HG03558 (cell line): ENCODE measurements around the gene PDE6D.
A peak's percentile ranks its signal among the peaks of the same experiment; 100 is the strongest.

ENCODE experiments used
- ATAC-seq: cut with Tn5 transposase; IDR thresholded peaks from one replicate; pipeline ENCODE4 v1.9.1; 2021; ENCODE audit warnings: moderate number of reproducible peaks; ENCODE audit not compliant: unreplicated experiment; ENCODE audit errors: extremely low read depth

Gene PDE6D

DNA sequence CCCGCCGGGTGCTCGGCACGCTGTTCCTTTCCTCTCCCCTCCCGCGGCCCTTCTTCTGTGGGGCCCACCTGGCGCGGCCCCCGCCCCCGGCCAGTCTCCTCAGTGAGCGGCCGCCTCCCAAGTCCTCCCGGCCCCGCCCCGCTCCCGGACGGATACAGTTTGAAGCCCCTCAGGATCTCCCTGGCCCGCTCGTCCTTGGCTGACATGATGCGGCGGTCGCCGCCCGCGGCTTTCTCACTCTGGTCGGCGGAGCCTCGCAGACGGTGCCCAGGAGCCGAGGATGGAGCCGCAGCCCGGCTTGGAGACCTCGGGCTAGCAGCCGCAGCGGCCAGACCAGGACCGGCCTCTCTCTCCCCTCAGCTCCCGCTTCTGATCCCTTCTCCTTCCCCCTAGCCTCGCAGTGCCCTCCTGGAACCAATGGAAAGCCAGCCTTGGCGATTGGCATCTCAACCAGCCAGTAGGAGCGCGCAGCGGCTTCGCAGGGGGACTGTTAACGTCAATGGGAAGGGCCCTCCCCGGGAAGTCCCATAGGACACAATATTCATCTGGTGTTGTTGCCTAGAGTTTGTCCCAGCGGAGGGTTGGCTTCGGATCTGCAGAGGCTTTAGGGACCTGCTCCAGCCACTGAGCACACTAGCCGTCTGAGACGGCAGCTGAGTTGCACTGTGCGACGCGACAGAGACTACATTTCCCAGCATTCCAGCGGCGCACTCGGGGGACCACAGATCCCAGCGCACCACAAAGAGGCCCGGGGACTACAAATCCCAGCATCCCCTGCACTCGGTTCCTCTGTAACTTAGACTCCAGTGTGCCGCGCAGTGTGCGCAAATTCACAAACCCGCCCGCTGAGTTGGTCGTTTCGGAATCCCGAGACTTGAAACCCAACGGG, at the start of gene PDE6D:
PDE6D (minus strand) TSS at position 374 of the 889 bp plus-strand sequence; CDS start at position 206, 168 bp downstream.
- ATAC-seq: peak; percentile 86

DNA sequence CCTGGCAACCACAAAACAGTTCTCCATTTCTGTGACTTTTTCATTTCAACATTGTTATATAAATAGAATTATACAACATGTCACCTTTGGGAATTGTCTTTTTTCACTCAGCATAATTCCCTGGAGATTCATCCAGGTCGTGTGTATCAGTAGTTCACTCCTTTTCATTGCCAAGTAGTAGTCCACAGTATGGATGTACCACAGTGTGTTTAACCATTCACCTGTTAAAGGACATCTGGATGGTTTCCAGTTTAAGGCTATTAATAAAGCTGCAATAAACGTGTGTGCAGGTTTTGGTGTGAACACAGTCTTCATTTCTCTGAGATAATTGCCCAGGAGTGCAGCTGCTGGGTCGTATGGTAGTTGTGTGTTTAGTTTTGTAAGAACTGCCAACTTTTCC, 40.8 kb upstream of the PDE6D start:
- ATAC-seq: no peak

DNA sequence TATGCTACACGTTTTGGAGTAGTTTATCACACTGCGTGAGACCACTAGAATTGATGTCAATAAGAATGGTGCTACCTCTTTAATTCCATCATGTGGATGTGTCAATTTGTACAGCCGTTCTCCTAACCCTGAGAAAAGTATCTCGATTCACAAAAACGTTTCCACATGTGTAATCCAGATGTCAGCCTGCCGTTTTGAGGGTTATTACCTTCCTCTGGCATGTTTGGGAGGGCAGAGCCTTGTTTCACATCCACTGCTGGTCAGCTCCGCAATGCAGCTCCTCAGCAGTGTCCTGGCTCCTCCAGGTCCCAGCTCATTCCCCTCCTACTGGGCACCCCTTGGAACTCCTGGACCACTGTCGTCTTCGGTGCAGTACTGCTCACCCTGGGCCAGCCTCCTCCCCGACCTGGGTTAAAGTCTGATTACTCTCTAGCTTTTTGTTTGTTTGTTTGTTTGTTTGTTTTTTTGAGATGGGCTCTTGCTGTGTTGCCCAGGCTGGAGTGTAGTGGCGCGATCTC, 39.8 kb upstream of the PDE6D start:
- ATAC-seq: no peak

DNA sequence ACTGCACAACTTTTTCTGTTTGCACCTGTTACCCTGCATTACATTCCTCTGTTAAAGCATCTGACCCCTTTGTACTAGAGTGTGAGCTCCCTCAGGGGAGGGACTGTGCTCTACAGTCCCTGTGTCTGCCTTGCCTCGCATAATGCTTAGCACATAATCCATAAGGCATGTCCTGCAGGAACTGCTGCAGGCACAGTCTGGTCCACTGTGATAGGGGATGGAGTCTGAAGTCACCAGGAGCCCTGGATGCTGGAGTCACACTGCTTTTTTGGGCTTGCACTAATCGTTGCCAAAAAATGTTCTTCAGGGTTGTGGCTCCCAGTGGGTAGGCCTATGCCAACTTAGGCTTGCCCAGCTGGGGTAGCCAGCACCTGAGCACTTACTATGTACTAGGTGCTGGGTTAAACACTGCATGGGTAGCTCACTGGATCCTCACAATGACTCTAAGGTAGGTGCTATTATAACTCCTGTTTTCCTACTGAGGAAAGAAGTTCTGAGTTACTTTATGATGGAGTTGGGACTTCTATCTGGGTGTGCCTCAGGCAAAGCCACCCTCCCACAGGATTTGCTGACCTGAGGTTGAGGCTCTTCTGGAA, 38.5 kb upstream of the PDE6D start:
- ATAC-seq: no peak

DNA sequence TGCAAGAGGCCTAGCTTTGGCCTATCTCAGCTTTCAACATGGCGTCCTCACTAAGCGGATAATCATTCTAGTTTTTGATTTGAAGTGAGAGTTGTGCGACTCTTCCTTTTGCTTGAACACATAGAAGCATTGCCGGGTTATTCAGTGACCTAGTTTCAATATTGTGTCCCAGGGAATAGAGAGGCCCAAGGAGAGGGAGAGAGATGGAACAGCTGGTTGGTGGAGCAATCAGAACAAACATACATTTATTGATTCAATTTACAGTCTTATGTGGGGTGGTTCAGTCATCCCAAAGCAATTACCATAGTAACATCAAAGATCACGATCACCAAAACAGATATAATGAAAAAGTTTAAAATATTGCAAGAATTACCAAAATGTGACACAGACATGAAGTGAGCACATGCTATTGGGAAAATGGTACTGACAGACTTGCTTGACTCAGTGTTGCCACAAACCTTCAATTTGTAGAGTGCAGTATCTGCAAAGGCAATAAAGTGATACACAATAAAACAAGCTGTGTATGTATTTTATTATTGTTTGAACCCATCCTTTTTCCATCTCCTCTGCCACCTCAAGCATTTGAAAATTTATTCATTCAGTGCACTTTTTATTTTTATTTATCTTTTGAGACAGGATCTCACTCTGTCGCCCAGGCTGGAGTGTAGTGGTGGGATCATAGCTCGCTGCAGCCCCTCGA, 35.4 kb upstream of the PDE6D start:
- no peak for ATAC-seq

DNA sequence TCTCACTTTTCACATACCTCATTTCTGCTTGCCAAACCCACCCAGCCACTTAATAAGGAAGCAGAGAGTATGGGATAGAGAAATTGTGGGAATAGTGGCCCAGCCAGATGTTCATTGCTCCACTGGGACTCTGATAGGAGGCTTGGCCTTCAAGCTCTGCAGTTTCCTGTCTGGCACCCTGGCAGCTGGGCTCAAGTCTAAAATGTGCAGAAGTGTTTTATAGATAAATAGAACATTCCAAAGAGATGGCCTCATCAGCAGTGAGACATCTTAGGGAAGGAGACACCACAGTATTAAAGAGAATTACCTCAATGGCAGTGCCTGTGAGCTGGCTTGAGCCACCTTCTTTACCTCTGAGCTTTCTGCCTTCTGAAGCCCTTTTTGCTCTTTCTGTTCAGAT, 29.8 kb upstream of the PDE6D start:
- ATAC-seq: no peak

DNA sequence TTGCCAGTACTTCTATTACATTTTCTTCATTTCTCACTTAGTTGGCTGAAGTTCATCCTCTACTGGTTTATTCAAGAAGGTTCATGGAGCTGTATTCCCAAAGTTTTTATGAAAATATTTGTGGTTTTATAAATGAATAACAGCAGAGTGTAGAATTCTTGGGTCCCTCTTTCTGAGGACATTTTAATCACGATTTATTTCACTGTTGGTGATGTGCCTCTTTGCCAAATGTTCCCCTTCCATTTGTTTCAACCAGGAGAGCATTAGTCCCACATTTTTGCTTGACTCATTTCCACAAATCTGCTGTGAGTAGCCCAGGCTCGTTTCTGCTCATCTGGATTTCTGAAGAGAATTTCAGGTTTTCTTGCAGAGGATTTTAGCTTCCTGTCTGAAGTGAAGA, 25.9 kb upstream of the PDE6D start:
- ATAC-seq: no peak

DNA sequence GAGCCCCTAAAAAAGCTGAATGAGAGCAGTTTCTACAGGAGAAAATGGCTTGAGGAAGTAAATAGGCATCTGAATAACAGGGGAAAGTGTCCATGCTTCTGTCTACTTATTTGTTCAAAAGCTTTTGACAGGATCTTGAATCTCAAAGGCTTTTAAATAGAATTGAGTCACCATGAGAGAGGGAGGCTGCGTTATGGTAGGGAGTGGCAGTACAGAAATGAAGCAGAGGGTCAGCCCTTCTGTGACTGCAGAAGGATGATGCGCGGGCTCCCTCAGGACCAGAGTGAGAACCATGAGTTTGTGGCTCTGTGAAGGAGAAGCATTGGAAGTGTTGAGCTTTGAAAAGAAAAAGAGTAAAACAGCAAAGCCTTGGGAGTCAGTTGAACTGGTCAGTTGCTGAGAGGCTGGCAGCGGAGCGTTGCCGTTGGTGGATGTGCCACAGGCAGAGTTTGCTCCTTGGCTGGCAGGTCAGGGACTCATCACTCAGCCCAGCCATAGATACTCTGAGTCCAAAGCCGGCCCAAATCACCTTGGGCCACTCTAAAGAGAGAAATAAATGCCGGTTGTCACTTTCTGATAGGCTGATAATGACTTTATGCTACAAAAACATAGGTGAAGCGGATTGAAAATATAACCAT, 22.5 kb upstream of the PDE6D start:
- no peak for ATAC-seq

DNA sequence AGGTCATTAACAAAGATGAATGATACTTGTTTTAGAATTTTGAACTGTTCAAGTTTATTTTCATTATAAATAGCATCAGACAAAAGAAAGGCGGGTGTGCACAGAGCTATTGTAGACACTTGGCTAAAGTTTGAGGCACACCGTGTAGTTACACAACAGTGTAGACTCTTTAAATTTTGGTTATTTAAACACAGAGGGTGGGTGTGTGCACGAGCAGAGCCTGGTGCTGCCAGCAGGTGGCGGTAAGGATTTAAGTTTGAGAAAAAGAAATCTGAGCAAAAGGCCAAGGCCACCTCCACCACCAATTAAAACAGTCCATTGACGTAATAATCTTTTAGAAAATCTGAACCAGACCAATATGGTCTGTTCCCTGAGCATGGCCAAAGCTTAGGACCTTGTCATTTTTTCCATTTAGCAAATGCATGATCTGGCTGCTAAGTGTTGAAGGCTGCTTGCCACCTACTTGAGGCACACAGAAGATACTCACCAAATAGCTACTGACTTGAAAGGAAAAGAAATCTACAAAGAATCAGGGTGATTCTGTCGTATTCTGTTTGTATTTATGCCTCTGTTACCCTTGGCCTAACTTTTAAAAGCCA, 19.5 kb upstream of the PDE6D start:
- no peak for ATAC-seq

DNA sequence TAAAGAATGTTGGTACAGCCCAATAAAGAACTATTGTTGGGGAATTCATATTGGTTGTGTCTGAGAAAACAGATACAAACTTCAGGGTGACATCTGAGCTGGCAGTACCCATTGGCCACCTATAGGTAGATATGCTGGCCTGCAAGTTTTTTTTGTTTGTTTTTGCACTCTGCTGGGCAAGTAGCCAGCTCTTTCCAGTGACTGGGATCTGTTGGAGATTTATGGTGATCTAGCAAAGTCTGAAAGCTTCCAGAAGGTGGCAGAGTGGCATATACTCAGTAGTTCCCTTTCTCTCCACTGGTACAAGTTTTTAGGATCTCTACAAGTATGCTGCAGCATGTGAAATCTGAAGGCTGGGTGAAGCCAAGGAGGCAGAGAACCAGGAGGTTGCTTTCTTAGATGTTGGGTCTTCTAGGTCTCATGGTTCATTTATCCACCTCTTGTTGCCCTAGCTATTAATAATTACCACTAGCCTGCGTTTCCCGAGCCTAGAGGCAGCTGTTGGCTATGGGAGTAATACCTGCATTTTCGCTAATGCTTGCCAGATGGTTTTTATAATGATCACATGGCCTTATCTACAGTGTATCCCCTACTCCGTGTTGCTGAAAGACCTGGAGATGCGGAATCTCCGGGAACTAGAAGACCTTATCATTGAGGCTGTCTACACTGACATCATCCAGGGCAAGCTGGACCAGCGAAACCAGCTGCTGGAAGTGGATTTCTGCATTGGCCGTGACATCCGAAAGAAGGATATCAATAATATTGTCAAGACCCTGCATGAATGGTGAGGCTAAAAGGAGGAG, 14.6 kb upstream of the PDE6D start:
- no peak for ATAC-seq

DNA sequence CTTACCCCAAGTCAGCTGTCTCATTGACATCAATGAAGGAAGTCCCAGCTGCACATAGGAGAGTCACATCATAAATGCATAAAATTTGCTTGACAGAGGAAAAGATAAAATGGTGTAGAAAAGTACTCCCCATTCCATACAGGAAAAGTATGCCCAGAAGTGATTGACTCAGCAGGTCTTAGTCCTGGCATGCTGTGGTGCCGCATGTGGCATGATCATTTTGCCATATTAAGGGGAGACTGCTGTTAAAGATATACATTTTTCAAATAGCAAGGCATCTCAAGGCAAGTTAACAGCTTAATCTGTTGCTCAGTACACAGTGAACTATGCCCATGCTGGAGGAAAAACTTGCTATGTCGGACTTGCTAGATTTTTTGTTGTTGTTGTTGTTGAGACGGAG, 13.3 kb upstream of the PDE6D start:
- ATAC-seq: no peak

DNA sequence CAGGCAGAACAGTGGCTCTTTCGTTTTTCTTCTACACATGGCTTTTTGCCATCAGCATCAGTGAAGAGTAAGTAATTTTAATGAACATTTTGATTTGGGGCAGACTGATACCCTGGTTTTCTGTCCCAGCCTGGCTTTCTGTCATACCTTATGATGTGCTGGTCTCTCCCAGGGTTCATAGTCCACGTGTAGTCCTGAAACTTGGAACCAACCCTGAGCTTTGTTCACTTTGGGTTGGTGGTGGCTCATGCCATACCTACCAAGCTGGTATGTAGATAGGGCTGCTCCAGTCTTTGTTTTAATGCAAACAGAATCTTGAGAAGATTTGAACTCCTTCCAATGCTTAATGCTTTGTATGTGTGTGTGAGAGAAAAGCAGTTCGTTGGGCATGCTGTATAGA, 10.0 kb upstream of the PDE6D start:
- ATAC-seq: no peak

DNA sequence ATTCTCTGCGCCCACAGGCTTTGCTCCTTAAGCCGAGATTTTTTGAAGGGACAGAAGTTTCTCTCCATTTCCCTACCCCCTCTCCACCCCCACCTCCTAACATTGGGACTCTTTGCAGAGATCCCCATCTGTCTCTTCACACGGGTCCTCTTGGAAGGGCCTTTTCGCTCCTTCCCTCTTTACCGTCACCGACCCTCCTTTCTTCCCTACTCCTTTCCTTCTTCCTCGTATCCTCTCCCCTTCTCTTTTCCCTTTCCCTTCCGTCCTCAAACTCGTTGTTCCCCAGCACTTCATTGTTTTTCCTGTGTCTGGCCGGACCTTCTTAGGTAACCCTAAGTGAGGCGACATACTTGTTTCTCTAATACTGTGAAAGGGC, 5.8 kb upstream of the PDE6D start:
- ATAC-seq: no peak

DNA sequence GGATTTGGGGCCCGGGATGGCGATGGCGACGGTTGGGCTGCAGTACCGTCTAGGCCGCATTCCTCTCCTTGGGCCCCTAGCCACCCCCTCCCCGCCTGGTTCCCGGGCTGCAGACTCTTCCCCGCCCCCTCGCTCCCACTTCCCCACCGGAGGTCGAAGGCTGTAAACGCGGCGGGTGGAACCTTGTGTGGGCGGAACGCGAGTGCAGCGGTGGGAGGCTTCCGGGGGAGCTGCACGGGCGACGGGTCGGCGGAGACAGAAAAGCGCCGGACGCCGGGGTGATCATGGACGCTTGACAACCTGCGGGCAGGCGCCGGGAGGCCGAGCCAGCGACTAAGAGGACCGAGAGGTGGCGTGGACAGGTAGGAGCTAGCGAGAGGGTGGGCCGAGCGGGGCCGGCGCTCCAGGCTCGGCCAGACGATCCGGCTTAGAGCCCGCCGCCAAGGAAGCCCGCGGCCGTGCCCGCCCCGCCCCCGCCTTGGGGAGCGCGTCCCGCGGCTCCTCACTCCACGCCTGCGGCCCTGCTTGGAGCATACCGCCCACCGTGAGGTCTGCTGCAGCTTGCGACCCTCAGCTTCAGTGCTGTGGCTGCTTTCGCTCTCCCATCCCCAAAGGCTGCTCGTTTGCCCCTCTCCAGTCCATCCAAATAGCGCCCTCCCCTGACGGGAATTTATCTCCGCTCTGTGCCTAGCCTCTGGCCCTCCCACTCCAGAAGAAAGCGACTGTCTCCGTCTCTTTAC, 5.3 kb upstream of the PDE6D start, which contains the start of gene COPS7B:
COPS7B (plus strand) TSS at position 269 of the 740 bp plus-strand sequence. CDS start 2,126 bp downstream, outside the sequence.
- ATAC-seq: peak; percentile 27

DNA sequence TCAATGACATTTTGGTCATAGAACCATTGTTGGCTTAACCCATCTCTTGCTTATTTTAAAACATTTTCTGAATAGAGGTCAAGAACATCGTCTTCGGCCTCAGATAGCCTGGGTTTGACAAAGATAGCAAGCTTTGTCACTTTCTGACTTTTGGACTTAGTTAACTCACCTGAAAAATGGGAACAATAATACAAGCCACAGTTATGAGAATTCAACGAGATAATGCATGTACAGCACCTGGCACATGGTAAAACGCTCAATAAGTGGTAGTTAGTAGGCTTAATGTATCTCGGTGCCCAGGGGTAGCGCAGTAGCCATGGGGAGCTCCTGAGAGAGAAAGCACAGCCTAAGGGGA, 4.7 kb upstream of the PDE6D start:
- ATAC-seq: no peak

DNA sequence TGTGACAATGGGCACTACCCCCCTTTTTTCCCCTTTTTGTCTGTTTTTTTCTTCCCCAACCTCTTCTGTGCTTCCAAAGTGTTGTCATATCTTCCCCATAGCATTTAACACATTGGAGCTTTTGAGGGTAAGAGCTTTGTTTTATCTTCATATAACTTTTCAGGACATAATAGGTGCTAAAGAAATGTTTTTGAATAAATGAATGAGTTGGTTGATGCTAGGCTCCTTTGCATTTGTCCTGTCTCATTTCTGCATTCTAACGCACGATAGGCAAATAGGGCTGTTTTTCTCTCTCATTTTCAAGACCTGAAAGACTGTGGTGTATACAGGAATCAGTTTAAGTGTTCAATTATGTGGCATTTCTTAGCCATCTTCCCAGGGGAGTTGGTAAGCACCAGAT, 4.3 kb upstream of the PDE6D start:
- ATAC-seq: no peak

DNA sequence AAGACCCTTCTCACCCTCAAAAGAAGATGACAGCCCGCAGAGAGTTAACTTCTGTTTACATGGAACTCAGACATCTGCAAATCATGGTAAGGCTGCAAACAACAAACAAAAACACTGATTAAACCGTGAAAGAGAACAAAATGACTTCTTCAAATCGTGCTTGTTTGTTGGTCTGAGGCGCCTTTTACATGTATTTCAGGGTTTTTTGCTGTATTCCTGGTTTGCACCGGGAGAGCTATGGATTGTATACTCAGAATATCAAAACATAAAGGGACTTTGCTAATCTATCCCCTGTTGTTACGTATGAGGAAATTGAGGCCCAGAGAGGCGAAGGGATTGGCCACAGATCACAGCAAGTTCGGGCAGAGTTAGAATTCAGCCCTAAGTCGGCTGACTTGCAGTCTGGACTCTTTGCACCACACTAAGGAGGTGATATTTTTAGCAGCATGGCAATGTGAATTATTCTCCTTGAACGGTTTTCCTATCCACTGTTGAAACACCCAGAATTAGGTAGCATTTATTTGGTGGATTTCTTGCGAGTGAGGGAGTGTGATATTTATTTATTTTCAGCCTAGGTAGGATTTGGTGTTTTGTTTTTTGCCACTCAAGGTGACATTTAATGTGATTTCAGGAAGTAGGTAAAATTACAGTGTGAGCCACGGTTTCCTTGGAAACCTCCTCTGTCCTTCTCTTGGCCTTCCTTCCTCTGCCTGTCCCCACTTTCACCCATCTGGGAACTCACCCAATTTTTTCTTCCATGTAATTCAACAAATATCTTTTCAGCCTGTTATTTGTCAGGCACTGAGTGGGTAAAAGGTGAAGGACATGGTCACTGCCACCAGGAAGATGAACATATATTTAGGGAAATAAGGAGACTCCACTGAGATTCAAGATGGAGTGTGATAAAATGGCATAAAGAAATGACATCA, 980 bp upstream of the PDE6D start:
- ATAC-seq: no peak
